GM18907 (cell line): ENCODE data around the gene HSH2D.
A peak's percentile ranks its signal among the peaks of the same experiment; 100 is the strongest.
"Not testable (repeated sequence)": the region's sequence is repeated elsewhere in the genome, so short reads cannot be mapped to it uniquely, and the experiment has no call there.

Source experiments
- ATAC-seq: cut with Tn5 transposase; IDR thresholded peaks from one replicate; pipeline ENCODE4 v1.9.1; 2021; ENCODE audit warnings: mild to moderate bottlenecking, moderate library complexity; ENCODE audit not compliant: unreplicated experiment

Gene HSH2D

GRCh38 chr19:16154557-16154956 is 11.1 kb downstream of the HSH2D start:
- no peak for ATAC-seq

GRCh38 chr19:16155128-16155527 is 11.6 kb downstream of the HSH2D start:
- no peak for ATAC-seq

- no peak for ATAC-seq
Measured at GRCh38 chr19:16156904-16157303, 13.4 kb downstream of the HSH2D start.

- no peak for ATAC-seq
Measured at GRCh38 chr19:16157601-16158000, 14.1 kb downstream of the HSH2D start.

- no peak for ATAC-seq
Measured at GRCh38 chr19:16159655-16160054, 16.2 kb downstream of the HSH2D start.

- ATAC-seq = no peak
Measured at GRCh38 chr19:16160445-16160942, 17.0 kb downstream of the HSH2D start.

GRCh38 chr19:16160943-16161560 is 17.6 kb downstream of the HSH2D start:
- no peak for ATAC-seq

- ATAC-seq = no peak
Measured at GRCh38 chr19:16161840-16162239, 18.4 kb downstream of the HSH2D start.

- ATAC-seq = no peak
Measured at GRCh38 chr19:16164222-16164890, 20.9 kb downstream of the HSH2D start.

GRCh38 chr19:16166417-16166816 is 22.9 kb downstream of the HSH2D start:
- ATAC-seq = no peak

- no peak for ATAC-seq
Measured at GRCh38 chr19:16167055-16167454, 23.6 kb downstream of the HSH2D start.

- ATAC-seq = no peak
Measured at GRCh38 chr19:16168465-16169081, 25.1 kb downstream of the HSH2D start.

- ATAC-seq = no peak
Measured at GRCh38 chr19:16170134-16170533, 26.6 kb downstream of the HSH2D start.

GRCh38 chr19:16175954-16176353 is 32.5 kb downstream of the HSH2D start:
- no peak for ATAC-seq

GRCh38 chr19:16178866-16179265 is 35.4 kb downstream of the HSH2D start:
- not testable (repeated sequence) for ATAC-seq

GRCh38 chr19:16180611-16181010 is 37.1 kb downstream of the HSH2D start:
- ATAC-seq = no peak

- no peak for ATAC-seq
Measured at GRCh38 chr19:16184665-16185122, 41.2 kb downstream of the HSH2D start.

GRCh38 chr19:16185123-16185767 is 41.8 kb downstream of the HSH2D start, which contains the start of gene FAM32A:
TSS of gene FAM32A (plus strand) at chr19:16185410. CDS start at chr19:16185443, 33 bp downstream.
- ATAC-seq = peak; percentile 85

- peak; percentile 14 for ATAC-seq
Measured at GRCh38 chr19:16185768-16186123, 42.3 kb downstream of the HSH2D start.

GRCh38 chr19:16188521-16188920 is 45.0 kb downstream of the HSH2D start:
- no peak for ATAC-seq

GRCh38 chr19:16190198-16190597 is 46.7 kb downstream of the HSH2D start:
- no peak for ATAC-seq
